K562 (cell line): Measurements from ENCODE around the gene GPR180. TPM values are rescaled to one million over a fixed set of nuclear protein-coding genes. Genes with fewer than 3 reads are reported as not detected.

Experiments used
- ATAC-seq: fragments of 200-7000 bp; cut with Tn5 transposase; 3 replicates; pipeline ENCODE4 v1.9.1; 2020; ENCODE audit warnings: moderate library complexity
- BruUV-seq: library from RNA; stranded (reverse); fragments of 400-500 nt; replicated peaks from 2 replicates; lab custom pipeline; 2021; lab: Mats Ljungman, UMichigan
- CTCF ChIA-PET: fragments of 300-600 bp; formaldehyde crosslinking; extraction: SDS; loops from one replicate; lab custom pipeline; 2021; ENCODE audit warnings: low intra/inter-chr PET ratio; lab: Yijun Ruan, JAX
- POLR2A ChIA-PET: fragments of 300-600, 350-650 bp; sonication (Branson Sonifier 250); formaldehyde crosslinking; extraction: SDS; loops from one replicate; lab custom pipeline; 2021; ENCODE audit warnings: antibody characterized with exemption, inconsistent platforms; lab: Yijun Ruan, JAX
- DNase-seq, 4 experiments: peaks; one replicate each; pipeline versions ENCODE4 v3.0.0 to v3.0.0-alpha.2; 2011 to 2018; ENCODE audit warnings: low spot score in 3 of 4, mixed read lengths in 3 of 4; ENCODE audit errors: extremely low read depth in 1 of 4
- FAIRE-seq: peaks from 2 replicates; lab custom pipeline; 2011; peaks lifted over from hg19 to GRCh38; lab: Jason Lieb, UNC
- H2AFZ ChIP-seq: 2 replicates; pipeline ENCODE4 v1.6.0; 2011; ENCODE audit warnings: low read depth, low read length, control low read depth, inconsistent platforms
- H3K27ac ChIP-seq: fragments of 200-600 bp; 3 replicates; pipeline ENCODE4 v1.8.0; 2011; ENCODE audit warnings: low read depth, mild to moderate bottlenecking, control low read depth, inconsistent platforms, low read length, moderate library complexity, mixed read lengths; ENCODE audit errors: extremely low read depth
- H3K27me3 ChIP-seq, 2 experiments: fragments of 300-600 bp in 1 of 2; 2 replicates in 1 of 2; 3 replicates in 1 of 2; pipeline versions ENCODE4 v1.6.0 to v1.8.0; 2011; ENCODE audit warnings: inconsistent platforms in 2 of 2, low read length in 2 of 2, mild to moderate bottlenecking in 1 of 2, mixed read lengths in 1 of 2, moderate library complexity in 1 of 2; ENCODE audit not compliant: control insufficient read depth in 2 of 2, insufficient read depth in 2 of 2
- H3K36me3 ChIP-seq: fragments of 300-600 bp; 3 replicates; pipeline ENCODE4 v1.8.0; 2011; ENCODE audit warnings: mild to moderate bottlenecking, low read length, inconsistent platforms; ENCODE audit not compliant: control insufficient read depth, insufficient read depth
- H3K4me1 ChIP-seq, 2 experiments: fragments of 200-600 bp in 1 of 2; replicated peaks in 1 of 2; 2 replicates in 1 of 2; 3 replicates in 1 of 2; pipeline versions ENCODE4 v1.5.1 to v1.8.0; 2011; ENCODE audit warnings: inconsistent platforms in 2 of 2, low read length in 2 of 2, mild to moderate bottlenecking in 1 of 2, mixed read lengths in 1 of 2, moderate library complexity in 1 of 2; ENCODE audit not compliant: control insufficient read depth in 2 of 2, insufficient read depth in 2 of 2
- H3K4me2 ChIP-seq: 2 replicates; pipeline ENCODE4 v1.6.1; 2011; ENCODE audit warnings: low read length, control low read depth, inconsistent platforms, mixed read lengths; ENCODE audit not compliant: insufficient read depth
- H3K4me3 ChIP-seq: fragments of 200-600 bp; sonication (generic), shearing (Covaris generic); 2 replicates; pipeline ENCODE4 v1.5.1; 2016; ENCODE audit warnings: control low read depth, inconsistent platforms
- H3K79me2 ChIP-seq: fragments of 200-600 bp; 3 replicates; pipeline ENCODE4 v1.8.0; 2011; ENCODE audit warnings: low read length, inconsistent platforms; ENCODE audit not compliant: control insufficient read depth, insufficient read depth
- H3K9ac ChIP-seq, 2 experiments: 2 replicates each; pipeline versions ENCODE4 v1.6.0 to v1.6.1; 2011; ENCODE audit warnings: low read depth in 2 of 2, low read length in 2 of 2, control low read depth in 1 of 2, inconsistent platforms in 1 of 2, mild to moderate bottlenecking in 1 of 2, mixed read lengths in 1 of 2; ENCODE audit not compliant: insufficient read depth in 1 of 2
- H3K9me1 ChIP-seq: one replicate; pipeline ENCODE4 v1.6.0; 2011; ENCODE audit warnings: inconsistent platforms, mild to moderate bottlenecking, low read length, moderate library complexity; ENCODE audit not compliant: control insufficient read depth, insufficient read depth
- H3K9me3 ChIP-seq: replicated peaks from 2 replicates; pipeline ENCODE4 v1.5.1; 2011; ENCODE audit warnings: low read depth, low read length, inconsistent platforms; ENCODE audit not compliant: control insufficient read depth, insufficient read depth
- H4K20me1 ChIP-seq: replicated peaks from 2 replicates; pipeline ENCODE4 v1.6.1; 2011; ENCODE audit warnings: low read length, inconsistent platforms, mixed read lengths; ENCODE audit not compliant: control insufficient read depth, insufficient read depth
- CREBBP ChIP-seq: IDR thresholded peaks from one replicate; pipeline ENCODE4 v1.6.1; 2012; ENCODE audit warnings: low read depth, mild to moderate bottlenecking, control low read depth, inconsistent platforms, low read length
- GATAD2A ChIP-seq: fragments of 450-650 bp; IDR thresholded peaks from 2 replicates; pipeline ENCODE4 v1.6.1; 2017
- HNRNPUL1 ChIP-seq: fragments of 200-400 bp; formaldehyde crosslinking; IDR thresholded peaks from 2 replicates; pipeline ENCODE4 v1.6.1; 2017; ENCODE audit warnings: low read length
- KHSRP ChIP-seq: fragments of 450-650 bp; IDR thresholded peaks from 2 replicates; pipeline ENCODE4 v1.6.1; 2017
- NFE2 ChIP-seq: IDR thresholded peaks from 2 replicates; pipeline ENCODE4 v1.6.1; 2014; ENCODE audit warnings: antibody characterized with exemption, low read depth
- NFE2L1 ChIP-seq: fragments of 450-650 bp; IDR thresholded peaks from 2 replicates; pipeline ENCODE4 v1.6.1; 2016; ENCODE audit warnings: missing genetic modification characterization, low read depth, mild to moderate bottlenecking, missing compliant biosample characterization, moderate library complexity, borderline replicate concordance
- TCFL5 ChIP-seq: fragments of 250-450 bp; sonication (Bioruptor Pico); conservative IDR thresholded peaks from 2 replicates; pipeline ENCODE4 v1.6.1; 2021; ENCODE audit warnings: mild to moderate bottlenecking, moderate library complexity, matching md5 sums
- TRIM28 ChIP-seq: fragments of 450-650 bp; IDR thresholded peaks from 2 replicates; pipeline ENCODE4 v1.6.1; 2017
- WHSC1 ChIP-seq: IDR thresholded peaks from one replicate; pipeline ENCODE4 v1.6.1; 2012; ENCODE audit warnings: low read length, control low read depth, inconsistent platforms
- ZNF121 ChIP-seq: sonication (generic); formaldehyde crosslinking; conservative IDR thresholded peaks from 2 replicates; pipeline ENCODE4 v1.8.0; 2022; ENCODE audit warnings: missing genetic modification reagents
- ZNF212 ChIP-seq: fragments of 450-650 bp; formaldehyde crosslinking; IDR thresholded peaks from 2 replicates; pipeline ENCODE4 v1.4.0; 2020; ENCODE audit warnings: mild to moderate bottlenecking
- ZNF23 ChIP-seq: fragments of 250-450 bp; sonication (Bioruptor Pico); IDR thresholded peaks from 2 replicates; pipeline ENCODE4 v1.4.0; 2020; ENCODE audit warnings: mild to moderate bottlenecking
- WGBS: fragments of 100-300 bp; shearing (Covaris generic); methylation state at CpG from one replicate; pipeline ENCODE4 v1.1.6; 2016; ENCODE audit warnings: low coverage, mixed read lengths; ENCODE audit not compliant: insufficient coverage; ENCODE audit errors: missing lambda C conversion rate; 5-methylcytosine and 5-hydroxymethylcytosine counted together
- in situ Hi-C: fragments of 300-500 bp; cut with MboI; formaldehyde crosslinking; loops from 4 replicates; pipeline ENCODE4 v1.15.0; 2018; ENCODE audit warnings: inconsistent platforms, mixed read lengths
- intact Hi-C: fragments of 100-400 bp; cut with micrococcal nuclease; formaldehyde crosslinking; loops from 2 replicates; pipeline ENCODE4 v1.14.2; 2022
- polyA plus RNA-seq, 8 experiments: library from polyadenylated mRNA; depleted of rRNA in 4 of 8; stranded (reverse) in 5 of 8; unstranded in 3 of 8; fragments of >200 nt; fragmentation: Nextera tagmentation in 2 of 8; fragmentation: Illumina TruSeq in 1 of 8; extraction: Ambion mirVana in 2 of 8; extraction: Trizol in 1 of 8; gene quantifications; 2 replicates each; pipeline versions ENCODE4 v1.2.1 to v1.2.3, GENCODE V29; 2011 to 2014; ENCODE audit warnings: inconsistent platforms in 1 of 8, missing spikeins in 1 of 8
- total RNA-seq, 7 experiments: library from RNA; depleted of rRNA in 6 of 7; stranded (reverse); fragments of >200 nt in 6 of 7; fragmentation: Illumina TruSeq in 2 of 7; extraction: Trizol in 2 of 7; gene quantifications; 2 replicates each; pipeline versions ENCODE4 v1.2.1 to v1.2.3, GENCODE V29; 2011 to 2021; ENCODE audit warnings: low replicate concordance in 1 of 7
- TF ChIP-seq, protein P1 (sequence below): fragments of 250-450 bp; sonication (Bioruptor Pico); IDR thresholded peaks from 2 replicates; pipeline ENCODE4 v1.4.0; 2020
- TF ChIP-seq, protein P2 (sequence below), 2 experiments: fragments of 200-800 bp in 1 of 2; sonication (Bioruptor generic) in 1 of 2; sonication (generic) in 1 of 2; formaldehyde crosslinking in 1 of 2; IDR thresholded peaks in 1 of 2; conservative IDR thresholded peaks in 1 of 2; 2 replicates each; pipeline versions ENCODE4 v1.5.0 to v1.6.1; 2016 to 2020; ENCODE audit warnings: missing compliant biosample characterization in 1 of 2, missing genetic modification characterization in 1 of 2, missing genetic modification reagents in 1 of 2

Gene GPR180
- total and polyA plus RNA-seq, 9 of the 15 experiments (the other 6 are each of a cell fraction or from before 2014, with no cell fraction given), result 0.77 to 4.1 (median 1.8) TPM

DNA sequence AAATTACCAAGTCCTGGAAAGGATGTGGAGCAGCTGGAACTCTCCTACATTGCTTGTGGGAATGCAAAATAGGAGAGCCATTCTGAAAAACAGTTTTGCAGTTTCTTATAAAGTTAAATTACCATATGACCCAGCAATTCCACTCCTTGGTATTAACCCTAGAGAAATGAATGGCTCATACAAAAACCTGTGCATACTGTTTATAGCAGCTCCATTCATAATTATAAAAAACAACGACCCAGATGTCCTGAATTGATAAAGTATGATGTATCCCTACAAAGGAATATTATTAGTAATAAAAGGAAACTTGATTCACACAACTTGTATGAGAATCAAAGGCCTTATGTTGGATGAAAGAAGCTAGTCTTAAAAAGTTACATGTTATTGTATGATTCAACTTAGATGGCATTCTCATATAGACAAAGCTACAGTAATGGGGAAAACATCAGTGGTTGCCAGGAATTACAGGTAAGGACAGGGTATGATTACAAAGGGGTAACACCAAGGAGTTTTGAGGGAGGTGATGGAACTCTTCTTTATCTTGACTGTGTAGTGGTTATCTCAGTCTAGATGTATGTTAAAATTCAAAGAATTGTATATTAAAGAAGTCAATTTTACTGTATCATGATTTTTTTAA, 35.4 kb downstream of the GPR180 start:
- in situ Hi-C loops, result no loop called here
- ChIA-PET POLR2A (interaction anchor here (0.6 to 1.1 kb wide), 2 partner anchors 18 to 848 kb away, joined by 3 read pairs; no protein-coding TSS in a partner anchor), CTCF (no interaction called here)
- H3K4me1 ChIP-seq, result no peaks in the 10 kb centered on the region
- no TSS peak for BruUV-seq
- no peaks in the 10 kb centered on the region for H3K79me2 ChIP-seq
- no peaks in the 10 kb centered on the region for H3K36me3 ChIP-seq
- no peaks in the 10 kb centered on the region for H4K20me1 ChIP-seq
- H3K27me3 ChIP-seq, result no peaks in the 10 kb centered on the region
- no peaks in the 10 kb centered on the region for H3K9me1 ChIP-seq
- WGBS, result 44% methylated on average over 1 of the region's 1 CpG
- H3K9ac ChIP-seq, result no peak overlapping the region
- TF ChIP-seq CREBBP (no peak), NFE2L1 (no peak), ZNF121 (CRISPR knock-in tag) (no peak), WHSC1 (no peak), GATAD2A (no peak), TCFL5 (CRISPR knock-in tag) (no peak), NFE2 (no peak), ZNF23 (CRISPR knock-in tag) (no peak), KHSRP (no peak), HNRNPUL1 (no peak), TRIM28 (no peak), ZNF212 (no peak)
- TF ChIP-seq, protein P1, sequence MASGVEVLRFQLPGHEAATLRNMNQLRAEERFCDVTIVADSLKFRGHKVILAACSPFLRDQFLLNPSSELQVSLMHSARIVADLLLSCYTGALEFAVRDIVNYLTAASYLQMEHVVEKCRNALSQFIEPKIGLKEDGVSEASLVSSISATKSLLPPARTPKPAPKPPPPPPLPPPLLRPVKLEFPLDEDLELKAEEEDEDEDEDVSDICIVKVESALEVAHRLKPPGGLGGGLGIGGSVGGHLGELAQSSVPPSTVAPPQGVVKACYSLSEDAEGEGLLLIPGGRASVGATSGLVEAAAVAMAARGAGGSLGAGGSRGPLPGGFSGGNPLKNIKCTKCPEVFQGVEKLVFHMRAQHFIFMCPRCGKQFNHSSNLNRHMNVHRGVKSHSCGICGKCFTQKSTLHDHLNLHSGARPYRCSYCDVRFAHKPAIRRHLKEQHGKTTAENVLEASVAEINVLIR (CRISPR knock-in tag), result no peak
- TF ChIP-seq, protein P2, sequence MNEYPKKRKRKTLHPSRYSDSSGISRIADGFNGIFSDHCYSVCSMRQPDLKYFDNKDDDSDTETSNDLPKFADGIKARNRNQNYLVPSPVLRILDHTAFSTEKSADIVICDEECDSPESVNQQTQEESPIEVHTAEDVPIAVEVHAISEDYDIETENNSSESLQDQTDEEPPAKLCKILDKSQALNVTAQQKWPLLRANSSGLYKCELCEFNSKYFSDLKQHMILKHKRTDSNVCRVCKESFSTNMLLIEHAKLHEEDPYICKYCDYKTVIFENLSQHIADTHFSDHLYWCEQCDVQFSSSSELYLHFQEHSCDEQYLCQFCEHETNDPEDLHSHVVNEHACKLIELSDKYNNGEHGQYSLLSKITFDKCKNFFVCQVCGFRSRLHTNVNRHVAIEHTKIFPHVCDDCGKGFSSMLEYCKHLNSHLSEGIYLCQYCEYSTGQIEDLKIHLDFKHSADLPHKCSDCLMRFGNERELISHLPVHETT (CRISPR knock-in tag; conservative IDR thresholded peaks at IDR 0.05 in 1 of 2, IDR thresholded peaks at IDR 0.05 in 1 of 2), result no peak
- TF ChIP-seq, all 486 proteins: peak for 0
- Histone ChIP-seq H2AFZ (no peak overlapping the region), H3K27ac (no peak overlapping the region), H3K4me2 (no peak overlapping the region), H3K4me3 (no peak overlapping the region), H3K9me3 (no peaks in the 10 kb centered on the region)
- ATAC-seq, result no peak
- intact Hi-C loops, result no loop called here
- DNase-seq, result no peak
- FAIRE-seq, result no peak
